Activated T-helper 1 cell treated with Interleukin-2 at 50 U/mL for 16 hours (primary cell): Measurements from ENCODE around the gene ICA1.
"Not testable (repeated sequence)": the region's sequence is repeated elsewhere in the genome, so short reads cannot be mapped to it uniquely, and the experiment has no call there.

ENCODE experiments used
- DNase-seq: peaks from one replicate; pipeline ENCODE4 v3.0.0-alpha.2; 2020; ENCODE audit warnings: low read depth

Gene ICA1

DNA sequence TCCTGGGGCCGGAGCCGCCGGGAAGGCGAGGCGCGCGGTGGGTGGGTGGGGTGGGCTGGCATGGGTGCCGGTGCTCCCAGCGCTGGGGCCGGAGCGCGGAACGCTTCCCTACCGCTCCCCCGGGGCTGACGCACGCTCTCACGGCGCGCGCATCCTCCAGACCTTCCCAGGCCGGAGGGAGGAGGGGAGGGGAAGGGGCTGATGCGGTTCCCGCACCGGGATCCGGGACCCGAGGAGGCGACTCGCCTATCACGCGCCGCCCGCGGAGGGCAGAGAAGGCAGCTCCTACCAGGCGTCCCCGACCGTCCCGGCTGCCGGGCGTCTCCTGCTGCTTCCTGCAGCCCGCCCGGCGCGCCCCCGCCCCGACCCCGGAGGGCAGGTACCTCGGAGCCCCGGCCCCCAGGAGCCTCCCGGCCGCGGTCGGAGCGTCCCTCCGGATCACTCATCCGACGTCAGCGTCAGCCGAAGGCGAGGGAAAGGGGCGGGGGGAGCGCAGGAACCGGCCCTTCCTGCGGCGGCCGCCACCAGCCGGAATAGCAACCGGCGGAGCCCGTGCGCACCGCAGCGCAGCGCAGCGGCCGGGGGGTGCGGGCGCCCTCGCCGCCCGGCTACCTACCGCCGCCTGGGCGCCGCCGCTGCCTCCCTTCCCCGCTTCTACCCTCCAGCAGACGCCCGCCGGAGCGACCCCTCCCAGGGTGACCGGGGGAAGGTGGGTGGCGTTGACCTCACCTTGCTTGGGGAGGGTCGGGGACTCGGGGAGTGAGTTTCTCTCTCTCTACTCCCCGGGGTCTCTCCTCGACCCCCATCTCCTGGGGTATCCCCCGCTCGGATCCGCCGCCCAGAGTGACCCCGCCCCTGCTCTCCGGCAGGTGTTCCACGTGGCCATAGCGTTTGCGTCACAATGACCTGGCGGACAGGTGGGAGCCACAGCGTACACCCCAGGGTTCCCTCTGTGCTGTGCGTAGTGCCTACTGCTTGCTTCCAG is at the start of gene ICA1:
TSS of gene ICA1 (minus strand) at position 457 of the 985 bp plus-strand sequence. CDS start 26,241 bp downstream, outside the sequence.
- DNase-seq: no peak

DNA sequence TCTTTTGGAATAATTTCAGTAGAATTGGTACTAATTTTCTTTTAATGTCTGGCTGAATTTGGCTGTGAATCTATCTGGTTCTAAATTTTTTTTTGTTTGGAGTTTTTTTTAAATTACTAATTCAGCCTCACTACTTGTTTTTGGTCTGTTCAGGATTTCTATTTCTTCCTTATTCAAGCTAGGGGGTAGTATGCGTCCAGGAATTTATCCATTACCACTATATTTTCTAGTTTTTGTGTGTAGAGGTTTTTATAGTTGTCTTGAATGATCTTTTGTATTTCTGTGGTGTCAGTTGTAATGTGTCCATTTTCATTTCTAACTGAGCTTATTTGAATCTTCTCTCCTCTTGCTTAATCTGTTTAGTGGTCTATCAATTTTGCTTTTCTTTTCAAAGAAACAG is 48.9 kb upstream of the ICA1 start:
- no peak for DNase-seq

DNA sequence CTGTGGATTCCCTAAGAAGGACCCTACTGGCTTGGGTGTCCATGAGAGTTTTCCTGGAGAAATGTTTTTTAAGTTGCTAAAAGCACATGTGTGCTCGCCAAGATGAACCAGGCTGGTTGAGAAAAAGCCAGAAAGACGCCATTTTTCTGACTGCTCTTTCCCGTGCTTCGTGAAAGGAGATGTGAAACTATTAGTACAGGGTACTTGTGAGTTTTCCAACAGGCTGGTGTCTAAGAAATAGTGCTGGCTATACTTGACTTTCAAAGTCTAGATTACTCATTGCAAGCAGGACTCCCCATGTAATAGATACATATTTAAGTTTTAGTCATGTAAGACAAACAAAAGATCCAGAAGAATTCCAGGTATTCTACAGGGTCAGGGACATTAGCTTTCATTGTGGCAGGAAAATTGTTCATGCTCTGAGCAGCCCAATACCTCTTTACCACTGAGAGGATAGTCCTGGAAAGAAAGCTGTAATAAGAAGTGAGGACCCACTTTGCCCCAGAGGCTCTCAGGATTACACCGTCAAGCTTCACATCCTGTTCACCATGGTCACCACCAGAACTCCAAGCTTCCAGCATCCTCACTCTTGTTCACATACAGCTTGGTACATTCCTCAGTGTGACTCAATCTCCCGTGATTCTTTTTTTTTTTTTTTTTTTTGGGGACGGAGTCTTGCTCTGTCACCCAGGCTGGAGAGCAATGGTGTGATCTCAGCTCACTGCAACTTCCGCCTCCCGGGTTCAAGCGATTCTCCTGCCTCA is 43.8 kb upstream of the ICA1 start:
- DNase-seq: no peak

DNA sequence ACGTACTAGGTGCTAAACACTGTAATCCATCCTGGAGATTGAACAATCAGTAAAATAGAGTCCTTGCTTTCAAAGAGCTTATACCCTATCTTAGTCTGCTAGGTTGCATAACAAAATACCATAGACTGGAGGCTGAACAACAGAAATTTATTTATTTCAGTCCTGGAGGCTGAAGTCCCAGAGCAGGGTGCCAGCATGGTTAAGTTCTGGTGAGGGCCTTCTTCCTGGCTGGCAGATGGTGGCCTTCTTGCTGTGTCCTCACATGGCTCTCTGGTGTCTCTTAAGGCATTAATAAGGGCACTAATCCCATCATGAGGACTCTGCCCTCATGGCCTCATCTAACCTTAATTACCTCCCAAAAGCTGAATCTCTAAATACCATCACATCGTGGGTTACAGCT is 43.1 kb upstream of the ICA1 start:
- DNase-seq: no peak

DNA sequence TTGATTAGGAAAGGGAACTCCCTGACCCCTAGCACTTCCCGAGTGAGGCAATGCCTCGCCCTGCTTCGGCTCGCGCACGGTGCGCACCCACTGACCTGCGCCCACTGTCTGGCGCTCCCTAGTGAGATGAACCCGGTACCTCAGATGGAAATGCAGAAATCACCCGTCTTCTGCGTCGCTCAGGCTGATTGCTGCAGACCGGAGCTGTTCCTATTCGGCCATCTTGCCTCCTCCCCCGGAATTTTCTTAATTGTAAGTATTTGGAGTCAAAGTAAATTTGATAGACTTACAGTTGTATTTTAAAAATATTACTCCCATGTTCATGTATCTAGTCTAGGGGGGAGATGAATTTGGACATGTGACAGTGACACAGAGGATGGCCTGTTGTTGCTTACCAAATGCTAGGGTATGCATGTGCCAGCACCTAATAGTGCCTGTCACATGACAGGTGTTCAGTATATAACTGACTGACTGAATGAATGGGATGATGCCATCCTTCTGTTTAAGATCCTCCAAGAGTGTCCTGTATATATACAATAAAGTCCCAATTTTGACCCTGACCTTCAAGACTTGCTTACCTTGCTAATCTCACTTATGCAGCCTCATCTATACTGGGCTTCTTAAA is 42.0 kb upstream of the ICA1 start:
- no peak for DNase-seq

DNA sequence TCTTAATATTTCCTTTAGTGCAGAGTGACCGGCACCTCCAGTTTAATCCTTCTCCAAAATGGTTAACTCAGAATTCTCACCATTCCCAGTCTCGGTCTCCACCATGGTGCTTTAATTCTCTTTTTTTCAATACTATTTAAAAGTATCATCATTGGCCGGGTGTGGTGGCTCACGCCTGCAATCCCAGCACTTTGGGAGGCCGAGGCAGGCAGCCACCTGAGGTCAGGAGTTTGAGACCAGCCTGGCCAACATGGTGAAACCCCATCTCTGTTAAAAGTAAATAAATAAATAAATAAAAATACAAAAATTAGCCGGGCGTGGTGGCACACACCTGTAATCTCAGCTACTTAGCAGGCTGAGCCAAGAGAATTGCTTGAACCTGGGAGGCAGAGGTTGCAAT is 35.1 kb upstream of the ICA1 start:
- DNase-seq: not testable (repeated sequence)

DNA sequence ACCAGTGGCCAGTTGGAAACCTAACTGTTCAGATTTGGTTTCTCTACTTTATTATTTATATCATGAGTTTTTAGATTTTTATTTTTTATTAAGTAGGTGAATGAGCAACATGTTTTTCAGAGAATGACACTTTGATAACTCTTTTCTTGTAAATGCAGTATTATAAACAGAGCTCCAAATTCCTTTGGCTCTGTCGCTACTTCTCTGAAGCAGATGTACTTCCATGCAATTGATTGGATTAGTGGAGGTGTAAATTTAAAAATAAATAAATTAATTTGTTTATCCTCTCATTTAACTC is 34.3 kb upstream of the ICA1 start:
- DNase-seq: no peak

DNA sequence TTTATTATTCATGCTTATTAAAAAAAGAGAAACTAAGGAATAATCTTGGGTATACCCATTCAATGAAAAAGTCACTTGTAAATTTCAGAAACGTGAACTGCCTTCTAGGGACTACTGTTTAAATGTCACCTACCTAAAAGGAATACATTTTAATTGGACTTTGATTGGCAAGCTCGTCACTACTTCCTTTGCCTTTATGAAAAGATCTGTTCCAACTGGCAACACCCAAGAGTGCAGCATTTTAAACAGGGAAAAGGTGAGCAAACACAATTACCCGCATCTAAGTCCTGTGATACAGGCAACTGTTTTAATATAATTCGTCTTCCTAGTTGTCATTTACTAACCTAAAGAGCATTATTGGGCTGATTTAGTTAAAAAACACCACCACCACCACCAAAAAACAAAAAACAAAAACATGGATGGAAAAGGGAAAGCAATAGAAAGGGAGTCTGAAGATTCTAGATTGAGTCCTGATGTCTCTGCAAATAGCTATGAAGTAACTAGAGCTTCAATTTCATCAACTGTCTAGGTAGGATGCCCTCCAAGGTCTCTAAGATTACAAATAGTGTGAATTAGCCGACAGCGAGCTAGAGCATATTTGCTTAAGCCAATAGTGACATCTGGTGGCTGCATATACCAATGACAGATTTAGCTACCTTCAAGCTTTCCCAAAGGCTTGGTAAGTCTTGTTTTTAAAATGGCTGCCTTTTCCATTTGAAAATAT is 33.8 kb upstream of the ICA1 start:
- no peak for DNase-seq

DNA sequence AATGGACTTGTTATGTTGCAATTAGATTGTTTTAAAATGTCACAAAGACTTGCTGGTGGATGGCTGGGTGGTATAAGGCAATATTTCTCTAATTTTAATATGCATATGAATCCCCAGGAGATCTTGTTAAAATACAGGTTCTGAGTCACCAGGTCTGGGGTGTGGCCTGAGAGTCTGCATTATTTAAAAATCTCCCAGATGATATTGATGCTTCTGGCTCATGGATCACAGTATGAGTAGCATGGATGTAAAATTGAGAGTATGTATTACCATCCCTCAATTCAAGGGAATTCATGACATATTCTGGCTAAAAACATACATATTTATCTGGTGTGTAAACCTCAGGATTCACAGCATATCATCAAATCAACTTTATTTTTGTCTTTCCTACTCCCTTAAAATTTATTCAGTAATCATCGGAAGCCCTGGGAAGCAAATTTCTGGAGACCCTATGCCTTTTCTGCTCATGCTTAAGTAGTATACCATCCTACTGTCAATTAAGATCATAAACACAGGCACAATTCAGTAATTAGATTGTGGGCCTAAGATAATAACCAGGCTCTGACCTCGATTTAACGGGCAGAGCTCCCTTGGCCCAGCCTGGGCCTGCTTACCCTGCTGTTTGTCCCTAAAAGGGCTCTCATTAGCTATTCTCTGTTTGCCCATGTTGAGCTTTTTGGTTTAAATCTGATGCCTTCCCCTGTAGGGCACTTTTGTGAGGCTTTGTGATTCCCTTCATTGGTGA is 29.6 kb upstream of the ICA1 start:
- no peak for DNase-seq

DNA sequence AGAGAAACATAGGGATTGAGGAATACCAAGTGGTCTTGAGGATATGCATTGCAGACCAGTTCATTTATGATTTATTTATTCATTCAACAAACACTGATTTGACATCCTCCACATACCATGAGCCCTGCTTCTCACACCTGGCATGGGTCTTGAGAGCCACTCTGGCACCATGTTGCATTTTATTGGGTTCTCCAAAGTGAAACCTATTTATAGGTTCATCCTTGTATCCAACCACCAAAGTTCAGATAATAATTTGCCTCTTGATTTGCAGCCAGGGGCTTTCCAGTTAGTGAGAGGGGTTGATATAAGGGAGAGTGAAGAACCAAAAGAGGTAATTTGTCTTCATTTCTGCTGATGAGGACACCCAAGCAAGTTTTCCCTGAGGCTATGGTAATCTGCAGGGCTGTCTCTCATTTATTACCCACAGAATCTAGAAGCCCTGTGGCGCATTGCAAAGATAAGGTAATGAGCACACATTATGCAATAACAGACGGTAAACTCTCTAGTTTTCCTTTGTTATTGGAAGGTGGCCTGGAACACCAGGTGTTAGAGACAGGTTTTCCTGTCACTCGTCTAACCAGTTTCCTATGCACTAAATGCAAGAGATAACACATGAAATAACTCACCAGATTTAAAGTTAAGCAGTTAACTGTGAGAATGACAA is 28.8 kb upstream of the ICA1 start:
- no peak for DNase-seq

DNA sequence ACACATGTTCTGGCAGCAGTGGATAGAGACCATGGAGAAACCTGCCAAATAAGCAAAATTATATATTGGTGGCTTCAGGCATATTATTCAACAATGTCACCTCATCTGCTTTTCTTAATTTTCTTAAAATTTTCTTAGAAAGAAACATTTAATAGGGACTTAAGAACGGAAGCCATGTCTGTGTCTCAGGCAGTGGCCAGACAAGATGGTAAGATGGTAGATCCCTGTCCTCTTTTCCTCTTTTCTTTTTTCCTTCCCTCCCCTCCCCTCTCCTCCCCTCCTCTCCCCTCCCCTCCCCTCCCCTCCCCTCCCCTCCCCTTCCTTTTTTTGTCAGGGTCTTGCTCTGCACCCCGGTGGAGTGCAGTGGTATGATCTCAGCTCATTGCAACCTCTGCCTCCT is 24.2 kb upstream of the ICA1 start:
- no peak for DNase-seq

DNA sequence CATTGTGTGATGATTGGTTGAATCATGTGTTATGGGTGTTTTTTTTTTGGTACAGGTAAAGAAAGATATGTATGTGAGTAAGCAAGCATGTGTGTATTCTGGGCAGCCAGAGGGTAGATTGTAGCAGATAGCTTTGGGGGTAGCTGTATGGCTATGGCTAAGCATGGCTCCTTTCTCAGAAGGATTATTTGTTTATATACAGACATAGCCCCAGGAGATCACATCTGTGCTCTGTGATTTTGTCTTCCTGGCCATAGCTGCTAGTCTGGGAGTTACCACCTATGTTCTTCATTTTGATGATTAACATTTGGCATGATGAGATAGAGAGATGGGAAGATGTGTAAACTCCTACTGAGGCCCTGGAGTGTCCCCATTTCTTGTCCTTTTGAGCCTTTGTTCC is 23.2 kb upstream of the ICA1 start:
- no peak for DNase-seq

DNA sequence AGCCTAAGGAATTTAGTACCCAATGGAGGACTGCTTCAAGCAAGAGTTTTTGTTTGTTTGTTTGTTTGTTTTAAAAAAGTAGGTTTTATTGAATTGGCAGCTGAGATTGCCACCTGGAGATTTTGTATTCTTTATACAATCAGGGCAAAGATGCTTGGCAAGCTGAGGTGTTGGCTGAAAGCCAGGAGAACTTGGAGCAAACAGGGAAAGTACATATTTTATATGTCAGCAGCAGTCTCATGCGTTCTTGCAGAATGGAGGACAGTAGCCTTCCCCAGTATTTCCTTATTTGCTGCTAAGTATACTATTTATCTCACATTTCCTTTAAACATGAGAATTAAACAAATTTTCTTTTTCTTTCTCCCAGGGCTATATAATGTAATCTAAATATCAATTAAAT is 22.6 kb upstream of the ICA1 start:
- DNase-seq: no peak

DNA sequence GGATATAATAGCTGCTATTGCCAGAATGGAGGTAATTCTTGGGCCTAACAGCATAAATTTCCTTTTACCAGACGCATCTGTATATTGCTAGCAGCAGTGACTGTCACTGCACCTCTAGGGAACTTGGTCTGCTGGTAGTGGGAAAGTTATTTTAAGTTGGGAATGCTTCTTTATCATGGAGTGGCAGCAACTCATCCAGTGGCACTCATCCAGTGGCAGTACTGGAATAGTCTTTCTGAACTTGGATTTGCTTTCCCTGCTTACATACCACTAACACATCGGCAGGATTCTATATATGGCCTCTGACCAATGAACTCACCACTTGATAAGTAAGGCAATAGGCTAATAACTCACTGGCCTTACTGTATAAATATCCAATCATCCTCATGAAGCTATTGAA is 22.0 kb upstream of the ICA1 start:
- DNase-seq: no peak

DNA sequence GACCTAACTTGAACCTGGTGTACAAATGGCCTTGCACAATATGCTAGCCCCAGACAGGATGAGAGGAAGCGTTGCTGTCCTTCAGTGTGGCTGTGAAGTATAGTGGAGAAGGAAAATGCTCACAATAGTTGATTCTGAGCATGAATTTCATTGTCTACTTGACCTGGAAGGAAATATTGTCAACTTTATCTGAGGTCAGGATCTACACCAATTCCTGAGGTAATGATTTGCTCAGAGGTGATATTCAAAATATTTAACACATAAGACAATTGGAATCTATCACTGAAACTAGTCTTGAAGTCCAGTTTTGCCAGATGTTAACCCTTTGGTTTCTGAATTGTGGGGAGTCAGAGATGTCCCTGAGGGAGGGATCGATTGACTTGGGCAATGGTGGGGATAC is 20.9 kb upstream of the ICA1 start:
- no peak for DNase-seq

DNA sequence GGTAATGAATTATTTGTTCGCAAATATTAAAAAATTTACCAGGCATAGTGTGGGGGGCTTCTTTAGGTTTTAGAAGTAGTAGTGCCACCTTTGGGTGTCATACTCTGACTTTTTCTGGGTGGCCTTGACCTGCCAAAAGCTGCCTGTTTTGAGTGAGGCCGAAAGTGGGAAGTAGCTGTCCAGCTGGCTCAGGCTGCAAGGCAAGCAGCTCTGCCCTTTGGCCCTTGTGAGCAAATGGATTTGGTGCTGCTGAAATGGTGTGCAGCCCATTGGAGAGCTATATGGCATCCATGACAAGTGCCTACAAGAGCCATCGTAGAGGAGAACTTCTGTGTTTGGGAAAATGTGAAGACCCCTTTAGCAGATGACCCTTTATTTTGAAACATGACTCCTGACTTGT is 20.2 kb upstream of the ICA1 start:
- no peak for DNase-seq

DNA sequence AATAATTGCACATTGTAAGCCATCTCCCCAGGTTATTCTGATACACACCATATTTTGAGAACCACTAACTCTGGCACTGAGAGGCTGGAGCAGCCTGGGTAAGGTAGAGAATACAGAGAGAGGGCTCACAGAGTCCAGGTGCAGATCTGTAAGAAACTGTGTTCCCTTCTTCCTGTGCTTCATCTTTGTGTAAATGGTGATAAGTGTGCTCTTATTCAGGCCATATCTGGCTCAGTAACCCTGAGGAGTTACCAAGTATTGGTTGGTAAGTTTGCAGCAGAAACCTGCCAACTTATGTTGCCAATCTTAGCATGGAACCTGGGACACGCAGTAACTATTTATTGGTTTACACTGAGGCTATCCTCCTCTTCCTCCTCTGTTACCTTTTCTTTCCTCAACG is 16.2 kb upstream of the ICA1 start:
- no peak for DNase-seq

DNA sequence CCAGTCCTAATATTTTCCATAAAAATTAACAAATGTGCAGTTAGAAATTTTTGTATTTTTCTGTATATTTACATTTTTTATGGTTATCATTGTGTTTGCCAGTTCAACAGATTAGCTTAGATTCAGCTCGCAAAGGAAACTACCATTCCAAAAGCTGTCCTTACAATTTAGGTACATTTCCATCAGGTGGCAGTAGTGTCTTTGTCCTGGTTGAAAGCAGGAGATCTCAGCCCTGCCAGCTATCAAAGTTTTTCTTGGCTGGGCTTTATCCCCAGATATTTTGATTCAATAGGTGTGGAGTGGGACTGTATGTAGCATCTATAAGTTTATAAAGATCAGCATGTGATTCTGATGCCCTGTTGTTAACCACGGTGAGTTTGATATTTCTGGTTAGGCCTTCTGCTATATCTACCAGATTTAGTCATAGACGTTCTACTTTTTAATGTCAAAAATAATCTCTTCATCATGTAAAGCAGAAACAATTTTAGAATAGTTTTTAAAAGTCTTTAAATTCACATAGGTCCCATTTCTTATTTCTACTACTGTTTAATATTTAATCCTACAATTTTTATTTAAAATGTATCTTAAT is 15.5 kb upstream of the ICA1 start:
- DNase-seq: no peak

DNA sequence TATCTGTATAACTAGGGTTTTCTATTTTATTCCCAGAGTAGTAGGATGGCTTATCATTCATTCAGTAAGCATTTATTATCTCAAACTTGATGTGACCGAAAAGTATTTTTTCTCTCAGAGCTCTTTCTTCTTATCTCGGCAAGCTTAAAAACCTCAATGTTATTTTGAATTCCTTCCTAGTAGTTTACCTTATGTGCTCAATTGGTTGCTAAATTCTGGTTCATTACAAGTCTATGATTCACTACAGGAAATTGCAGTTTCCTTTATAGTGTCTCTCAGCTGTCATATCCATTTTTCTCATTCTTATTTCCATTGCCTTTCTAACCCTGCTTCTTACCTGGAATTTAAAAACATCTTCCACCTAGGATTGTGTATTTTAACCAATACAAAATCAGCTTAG is 12.6 kb upstream of the ICA1 start:
- DNase-seq: no peak

DNA sequence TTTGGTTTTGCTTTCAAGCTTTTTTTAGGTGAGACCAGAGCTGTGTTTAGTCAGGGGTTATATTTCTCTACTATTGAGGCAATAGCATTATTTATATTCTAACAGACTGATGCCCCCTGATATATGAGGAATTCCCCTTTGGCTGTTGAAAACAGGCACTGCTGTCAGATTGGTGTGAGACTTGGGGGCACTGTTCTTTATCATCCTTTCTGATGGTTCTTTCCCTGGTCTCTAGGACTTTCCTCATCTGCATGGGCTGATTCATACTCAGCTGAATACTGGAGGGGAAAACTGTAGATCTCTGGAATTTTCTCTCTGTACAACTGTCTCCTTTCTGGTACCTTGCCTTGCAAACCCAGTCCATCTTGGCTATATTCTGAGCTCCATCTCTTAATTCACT is 10.0 kb upstream of the ICA1 start:
- no peak for DNase-seq

DNA sequence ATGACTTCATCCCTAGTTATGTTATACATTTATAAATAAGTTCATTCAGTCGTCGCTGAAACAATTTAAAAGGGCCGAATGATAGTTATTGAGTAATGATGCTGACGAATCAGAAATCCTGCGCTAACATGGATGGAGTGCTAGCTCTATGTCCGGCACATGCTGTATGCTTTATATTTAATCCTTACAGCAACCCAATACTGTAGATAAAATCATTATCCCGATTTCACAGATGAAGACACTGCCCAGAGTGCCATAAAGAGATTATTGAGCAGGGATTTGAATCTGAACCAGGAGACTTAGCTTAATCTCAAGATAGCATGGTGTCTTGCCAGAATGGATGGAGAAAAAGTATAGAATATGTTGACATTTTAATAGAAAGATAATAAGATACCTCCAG is 1.1 kb upstream of the ICA1 start:
- DNase-seq: no peak
